ENCODE results near the gene NCAPG2.
"Not testable (repeated sequence)": the region's sequence is repeated elsewhere in the genome, so short reads cannot be mapped to it uniquely, and the experiment has no call there.

NCAPG2 gene

DNA sequence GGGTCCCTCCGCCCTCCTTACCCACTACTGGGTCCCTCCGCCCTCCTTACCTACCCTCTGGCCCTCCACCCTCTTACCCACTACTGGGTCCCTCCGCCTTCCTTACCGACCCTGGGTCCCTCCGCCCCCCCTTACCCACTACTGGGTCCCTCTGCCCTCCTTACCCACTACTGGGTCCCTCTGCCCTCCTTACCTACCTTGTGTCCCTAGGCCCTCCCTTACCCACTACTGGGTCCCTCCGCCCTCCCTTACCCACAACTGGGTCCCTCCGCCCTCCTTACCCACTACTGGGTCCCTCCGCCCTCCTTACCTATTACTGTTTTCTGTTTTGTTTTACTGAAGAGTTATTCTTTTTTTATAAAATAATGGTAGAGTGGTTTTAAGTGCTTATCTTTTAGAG is 36.5 kb downstream of the NCAPG2 start:
- H3K9ac ChIP-seq (ENCODE audit: low read length in 2 of 2); H3K27ac ChIP-seq (ENCODE audit: low read length); H3K4me3 ChIP-seq (ENCODE audit: low read length in 2 of 2); H3K27me3 ChIP-seq (ENCODE audit: control insufficient read depth in 1 of 2, insufficient read depth in 2 of 2, low read length in 2 of 2); H3K36me3 ChIP-seq (ENCODE audit: control insufficient read depth in 2 of 2, insufficient read depth in 2 of 2, low read length in 2 of 2); H3K9me3 ChIP-seq (ENCODE audit: control insufficient read depth in 2 of 2, low read length in 2 of 2); H3K4me1 ChIP-seq (ENCODE audit: control insufficient read depth, insufficient read depth, low read length): not testable (repeated sequence)

- H3K9ac ChIP-seq (ENCODE audit: low read length in 2 of 2); H3K27ac ChIP-seq (ENCODE audit: low read length); H3K27me3 ChIP-seq (ENCODE audit: control insufficient read depth in 1 of 2, insufficient read depth in 2 of 2, low read length in 2 of 2); H3K36me3 ChIP-seq (ENCODE audit: control insufficient read depth in 2 of 2, insufficient read depth in 2 of 2, low read length in 2 of 2); H3K9me3 ChIP-seq (ENCODE audit: control insufficient read depth in 2 of 2, low read length in 2 of 2); H3K4me1 ChIP-seq (ENCODE audit: control insufficient read depth, insufficient read depth, low read length); H3K4me3 ChIP-seq (ENCODE audit: low read length in 2 of 2): not testable (repeated sequence)
Measured at GRCh38 chr7:158666966-158667678, 37.5 kb downstream of the NCAPG2 start.

DNA sequence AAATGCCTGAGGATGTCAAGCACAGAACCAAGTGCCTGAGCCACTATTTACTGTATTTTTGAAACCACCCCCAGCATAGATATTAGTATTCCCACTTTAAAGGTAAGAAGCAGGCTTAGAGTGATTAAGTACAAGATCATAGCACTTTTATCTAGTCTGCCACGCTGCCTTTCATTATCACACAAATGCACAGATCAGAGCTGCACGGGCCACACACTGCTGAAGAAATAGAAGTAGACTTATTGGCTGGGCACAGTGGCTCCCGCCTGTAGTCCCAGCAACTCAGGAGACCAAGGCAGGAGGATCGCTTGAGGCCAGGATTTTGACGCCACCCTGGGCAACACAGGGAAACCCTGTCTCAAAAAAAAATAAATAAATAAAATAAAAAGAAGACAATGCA is 38.2 kb downstream of the NCAPG2 start:
- no peaks in the 10 kb centered on the region for H3K27me3 ChIP-seq (ENCODE audit: control insufficient read depth in 1 of 2, insufficient read depth in 2 of 2, low read length in 2 of 2)
- peaks cover 0 to 6% of the 10 kb centered on the region in 2 donors for H3K36me3 ChIP-seq (ENCODE audit: control insufficient read depth in 2 of 2, insufficient read depth in 2 of 2, low read length in 2 of 2)
- no peaks in the 10 kb centered on the region for H3K4me1 ChIP-seq (ENCODE audit: control insufficient read depth, insufficient read depth, low read length)
- H3K4me3 ChIP-seq (ENCODE audit: low read length in 2 of 2), result no peak overlapping the region
- no peak overlapping the region for H3K27ac ChIP-seq (ENCODE audit: low read length)
- H3K9me3 ChIP-seq (ENCODE audit: control insufficient read depth in 2 of 2, low read length in 2 of 2), result no peaks in the 10 kb centered on the region
- H3K9ac ChIP-seq (ENCODE audit: low read length in 2 of 2), result no peak overlapping the region

DNA sequence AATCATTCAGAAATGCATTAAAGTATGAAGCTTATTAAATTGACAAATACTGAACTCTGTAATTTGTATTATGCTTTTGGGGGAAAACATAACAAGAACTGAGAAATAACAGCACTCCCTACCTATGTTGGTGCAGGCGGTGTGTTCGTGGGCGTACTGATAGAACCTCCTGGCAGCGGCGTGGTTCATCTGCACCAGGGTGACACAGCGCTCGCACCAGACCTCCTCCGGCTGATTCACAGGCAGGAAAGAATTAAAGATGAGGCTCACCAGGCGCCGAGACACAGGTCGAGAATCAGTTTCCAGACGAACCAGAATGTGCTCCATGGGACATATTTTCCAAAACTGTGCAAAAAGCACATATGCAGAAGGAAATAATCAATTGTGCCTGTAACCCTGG is 40.2 kb downstream of the NCAPG2 start:
- Histone ChIP-seq H3K27ac (ENCODE audit: low read length) (no peak overlapping the region), H3K27me3 (ENCODE audit: control insufficient read depth in 1 of 2, insufficient read depth in 2 of 2, low read length in 2 of 2) (no peaks in the 10 kb centered on the region), H3K36me3 (ENCODE audit: control insufficient read depth in 2 of 2, insufficient read depth in 2 of 2, low read length in 2 of 2) (peaks cover 0 to 3% of the 10 kb centered on the region in 2 donors), H3K4me3 (ENCODE audit: low read length in 2 of 2) (no peak overlapping the region), H3K4me1 (ENCODE audit: control insufficient read depth, insufficient read depth, low read length) (no peaks in the 10 kb centered on the region), H3K9me3 (ENCODE audit: control insufficient read depth in 2 of 2, low read length in 2 of 2) (no peaks in the 10 kb centered on the region), H3K9ac (ENCODE audit: low read length in 2 of 2) (no peak overlapping the region)

- no peak overlapping the region for H3K9ac ChIP-seq (ENCODE audit: low read length in 2 of 2)
- peaks cover 0 to 3% of the 10 kb centered on the region in 2 donors for H3K36me3 ChIP-seq (ENCODE audit: control insufficient read depth in 2 of 2, insufficient read depth in 2 of 2, low read length in 2 of 2)
- H3K27me3 ChIP-seq (ENCODE audit: control insufficient read depth in 1 of 2, insufficient read depth in 2 of 2, low read length in 2 of 2), result no peaks in the 10 kb centered on the region
- H3K9me3 ChIP-seq (ENCODE audit: control insufficient read depth in 2 of 2, low read length in 2 of 2), result no peaks in the 10 kb centered on the region
- H3K4me1 ChIP-seq (ENCODE audit: control insufficient read depth, insufficient read depth, low read length), result no peaks in the 10 kb centered on the region
- H3K4me3 ChIP-seq (ENCODE audit: low read length in 2 of 2), result no peak overlapping the region
- H3K27ac ChIP-seq (ENCODE audit: low read length), result no peak overlapping the region
Measured at GRCh38 chr7:158663428-158663741, 41.2 kb downstream of the NCAPG2 start.

GRCh38 chr7:158662610-158663427 is 41.8 kb downstream of the NCAPG2 start:
- H3K9me3 ChIP-seq (ENCODE audit: control insufficient read depth in 2 of 2, low read length in 2 of 2), result no peaks in the 10 kb centered on the region
- H3K9ac ChIP-seq (ENCODE audit: low read length in 2 of 2), result no peak overlapping the region
- no peaks in the 10 kb centered on the region for H3K4me1 ChIP-seq (ENCODE audit: control insufficient read depth, insufficient read depth, low read length)
- H3K36me3 ChIP-seq (ENCODE audit: control insufficient read depth in 2 of 2, insufficient read depth in 2 of 2, low read length in 2 of 2), result peaks cover 0 to 3% of the 10 kb centered on the region in 2 donors
- H3K4me3 ChIP-seq (ENCODE audit: low read length in 2 of 2), result no peak overlapping the region
- H3K27ac ChIP-seq (ENCODE audit: low read length), result no peak overlapping the region
- H3K27me3 ChIP-seq (ENCODE audit: control insufficient read depth in 1 of 2, insufficient read depth in 2 of 2, low read length in 2 of 2), result no peaks in the 10 kb centered on the region

GRCh38 chr7:158658475-158658874 is 46.1 kb downstream of the NCAPG2 start:
- Histone ChIP-seq H3K9me3 (ENCODE audit: control insufficient read depth in 2 of 2, low read length in 2 of 2) (no peaks in the 10 kb centered on the region), H3K27me3 (ENCODE audit: control insufficient read depth in 1 of 2, insufficient read depth in 2 of 2, low read length in 2 of 2) (no peaks in the 10 kb centered on the region), H3K27ac (ENCODE audit: low read length) (no peak overlapping the region), H3K9ac (ENCODE audit: low read length in 2 of 2) (no peak overlapping the region), H3K36me3 (ENCODE audit: control insufficient read depth in 2 of 2, insufficient read depth in 2 of 2, low read length in 2 of 2) (peaks cover 5 to 19% of the 10 kb centered on the region in 2 donors), H3K4me3 (ENCODE audit: low read length in 2 of 2) (no peak overlapping the region), H3K4me1 (ENCODE audit: control insufficient read depth, insufficient read depth, low read length) (no peaks in the 10 kb centered on the region)

DNA sequence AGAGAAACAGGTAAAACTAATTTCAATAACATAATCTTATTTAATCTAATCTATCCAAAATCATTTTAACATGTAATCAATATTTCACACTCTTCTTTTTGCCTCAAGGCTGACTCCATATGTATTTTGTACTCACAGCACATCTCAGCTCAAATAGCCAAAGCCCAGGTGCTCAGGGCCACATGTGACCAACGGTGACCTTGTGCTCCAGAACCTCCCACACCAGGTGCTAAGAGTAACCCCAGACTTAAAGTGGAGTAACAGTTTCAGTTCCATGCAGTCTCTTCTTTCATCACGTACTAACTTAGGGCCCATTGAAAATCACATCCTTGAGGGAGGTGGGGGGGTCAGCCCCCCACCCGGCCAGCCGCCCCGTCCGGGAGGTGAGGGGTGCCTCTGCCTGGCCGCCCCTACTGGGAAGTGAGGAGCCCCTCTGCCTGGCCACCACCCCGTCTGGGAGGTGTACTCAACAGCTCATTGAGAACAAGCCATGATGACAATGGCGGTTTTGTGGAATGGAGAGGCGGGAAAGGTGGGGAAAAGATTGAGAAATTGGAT is 47.3 kb downstream of the NCAPG2 start:
- Histone ChIP-seq H3K4me1 (ENCODE audit: control insufficient read depth, insufficient read depth, low read length) (no peaks in the 10 kb centered on the region), H3K27me3 (ENCODE audit: control insufficient read depth in 1 of 2, insufficient read depth in 2 of 2, low read length in 2 of 2) (no peaks in the 10 kb centered on the region), H3K36me3 (ENCODE audit: control insufficient read depth in 2 of 2, insufficient read depth in 2 of 2, low read length in 2 of 2) (peaks cover 5 to 19% of the 10 kb centered on the region in 2 donors), H3K27ac (ENCODE audit: low read length) (no peak overlapping the region), H3K9ac (ENCODE audit: low read length in 2 of 2) (no peak overlapping the region), H3K9me3 (ENCODE audit: control insufficient read depth in 2 of 2, low read length in 2 of 2) (no peaks in the 10 kb centered on the region), H3K4me3 (ENCODE audit: low read length in 2 of 2) (no peak overlapping the region)

DNA sequence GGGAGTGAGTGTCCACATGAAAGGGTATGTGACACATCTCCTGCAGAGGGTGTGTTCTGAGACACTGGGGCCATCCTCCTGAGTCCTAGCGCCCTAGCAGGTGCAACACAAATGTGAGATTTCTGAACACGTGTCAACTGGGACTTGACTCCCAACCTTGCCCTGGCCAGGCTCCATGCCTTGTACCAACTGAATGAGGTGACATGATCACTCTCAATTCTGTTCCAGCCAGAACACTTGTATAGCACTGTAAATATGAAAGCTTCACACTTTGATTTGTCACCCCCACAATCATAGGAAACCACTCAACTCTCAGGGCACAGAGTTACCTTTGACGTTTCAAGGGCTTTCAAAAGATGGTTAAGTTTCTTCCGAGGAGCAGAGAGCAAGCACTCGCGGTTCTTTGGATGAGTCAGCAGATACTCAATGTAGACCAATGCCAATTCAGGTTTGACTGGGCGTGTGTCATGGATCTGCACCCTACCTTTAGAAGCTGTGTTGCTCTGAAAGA is 48.6 kb downstream of the NCAPG2 start:
- H3K4me1 ChIP-seq (ENCODE audit: control insufficient read depth, insufficient read depth, low read length), result no peaks in the 10 kb centered on the region

GRCh38 chr7:158655507-158655906 is 49.1 kb downstream of the NCAPG2 start:
- Histone ChIP-seq H3K9ac (ENCODE audit: low read length in 2 of 2) (no peak overlapping the region), H3K4me1 (ENCODE audit: control insufficient read depth, insufficient read depth, low read length) (no peaks in the 10 kb centered on the region), H3K9me3 (ENCODE audit: control insufficient read depth in 2 of 2, low read length in 2 of 2) (no peaks in the 10 kb centered on the region), H3K27me3 (ENCODE audit: control insufficient read depth in 1 of 2, insufficient read depth in 2 of 2, low read length in 2 of 2) (no peaks in the 10 kb centered on the region), H3K27ac (ENCODE audit: low read length) (no peak overlapping the region), H3K4me3 (ENCODE audit: low read length in 2 of 2) (no peak overlapping the region), H3K36me3 (ENCODE audit: control insufficient read depth in 2 of 2, insufficient read depth in 2 of 2, low read length in 2 of 2) (peaks cover 5 to 16% of the 10 kb centered on the region in 2 donors)

More for the DNA sequence above, 48.6 kb downstream of the NCAPG2 start:
- Histone ChIP-seq H3K36me3 (ENCODE audit: control insufficient read depth in 2 of 2, insufficient read depth in 2 of 2, low read length in 2 of 2) (peaks cover 5 to 16% of the 10 kb centered on the region in 2 donors), H3K27me3 (ENCODE audit: control insufficient read depth in 1 of 2, insufficient read depth in 2 of 2, low read length in 2 of 2) (no peaks in the 10 kb centered on the region), H3K27ac (ENCODE audit: low read length) (no peak overlapping the region), H3K9ac (ENCODE audit: low read length in 2 of 2) (no peak overlapping the region), H3K4me3 (ENCODE audit: low read length in 2 of 2) (no peak overlapping the region), H3K9me3 (ENCODE audit: control insufficient read depth in 2 of 2, low read length in 2 of 2) (no peaks in the 10 kb centered on the region)

All from stomach smooth muscle (tissue), 2 donors.